Activated T-helper 9 cell treated with anti-CD3 and anti-CD28 coated beads, Interleukin-2, amount 50 U/mL, for 16 hours (primary cell): ENCODE data around the gene UCK2.

Source experiments
- DNase-seq: peaks from one replicate; pipeline ENCODE4 v3.0.0-alpha.2; 2020; ENCODE audit warnings: low read depth

The UCK2 gene

DNA sequence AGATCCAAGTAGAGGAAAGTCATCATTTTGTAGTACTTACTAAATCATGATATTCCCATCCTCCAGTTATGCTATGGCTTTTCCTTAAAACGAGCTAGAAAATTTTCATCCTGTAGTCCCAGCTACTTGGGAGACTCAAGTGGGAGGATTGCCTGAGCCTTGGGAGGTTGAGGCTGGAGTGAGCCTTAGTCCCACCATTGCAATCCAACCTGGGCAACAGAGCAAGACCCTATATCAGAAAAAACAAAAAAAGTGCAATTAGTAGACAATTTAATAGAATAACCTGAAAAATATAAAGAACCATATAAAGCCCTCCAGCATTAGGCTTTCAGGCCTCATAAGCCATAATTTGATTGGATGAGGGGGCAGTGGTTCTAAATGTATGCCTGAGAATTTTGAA is 6.8 kb downstream of the UCK2 start:
- DNase-seq, result no peak

DNA sequence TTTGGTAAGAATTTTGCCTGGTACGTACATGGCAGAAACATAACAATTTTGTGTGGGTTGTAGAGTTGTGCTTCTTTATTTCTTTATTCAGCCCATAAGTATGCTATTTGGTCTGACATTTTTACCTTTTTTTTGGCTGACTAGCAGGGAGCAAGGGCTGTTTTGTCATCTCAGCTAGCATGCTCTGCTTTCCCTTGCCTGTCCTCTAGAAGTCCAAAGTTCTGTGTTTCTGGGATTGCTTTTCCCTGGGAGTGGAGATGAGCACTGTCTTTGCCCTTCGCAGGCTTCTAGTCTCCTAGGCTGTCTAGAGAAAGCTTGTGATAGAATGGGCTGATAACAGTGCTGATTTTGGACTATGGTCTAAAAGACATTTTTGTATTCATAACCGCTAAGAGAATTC is 7.5 kb downstream of the UCK2 start:
- DNase-seq, result no peak

DNA sequence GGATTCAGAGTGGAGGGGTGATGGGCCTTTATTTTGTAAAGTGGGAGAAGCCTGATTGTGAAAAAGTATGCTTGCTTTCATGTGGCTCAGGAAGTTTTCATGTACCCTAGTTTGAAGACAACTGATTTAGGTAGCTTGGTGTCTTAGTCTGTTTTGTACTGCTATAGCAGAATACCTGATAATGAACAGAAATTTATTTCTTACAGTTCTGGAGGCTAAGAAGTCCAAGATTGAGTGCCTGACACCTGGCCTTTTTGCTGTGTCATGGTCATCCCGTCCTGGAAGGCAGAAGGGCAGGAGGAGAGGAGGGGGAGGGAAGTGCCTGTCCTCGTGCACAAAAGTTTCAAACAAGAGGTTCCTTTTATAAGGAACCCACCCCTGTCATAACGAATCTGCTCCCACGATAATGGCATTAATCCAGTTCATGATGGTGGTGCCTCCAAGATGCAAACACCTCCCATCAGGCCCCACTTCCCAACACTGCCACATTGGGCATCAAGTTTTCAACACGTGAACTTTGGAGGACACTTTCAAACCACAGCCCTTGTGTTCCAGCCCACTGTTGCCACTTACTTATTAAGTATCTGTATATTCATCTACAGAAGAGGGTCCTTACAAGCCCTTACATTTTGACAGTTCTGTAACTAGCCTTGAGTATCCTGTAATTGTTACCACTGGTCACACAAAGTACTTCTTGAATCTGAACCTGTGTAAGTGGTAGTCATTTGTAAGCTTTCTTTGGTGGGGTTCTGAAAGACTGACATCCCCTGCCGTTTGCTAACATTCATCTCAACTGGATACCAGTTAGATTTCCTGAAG is 9.5 kb downstream of the UCK2 start:
- no peak for DNase-seq

DNA sequence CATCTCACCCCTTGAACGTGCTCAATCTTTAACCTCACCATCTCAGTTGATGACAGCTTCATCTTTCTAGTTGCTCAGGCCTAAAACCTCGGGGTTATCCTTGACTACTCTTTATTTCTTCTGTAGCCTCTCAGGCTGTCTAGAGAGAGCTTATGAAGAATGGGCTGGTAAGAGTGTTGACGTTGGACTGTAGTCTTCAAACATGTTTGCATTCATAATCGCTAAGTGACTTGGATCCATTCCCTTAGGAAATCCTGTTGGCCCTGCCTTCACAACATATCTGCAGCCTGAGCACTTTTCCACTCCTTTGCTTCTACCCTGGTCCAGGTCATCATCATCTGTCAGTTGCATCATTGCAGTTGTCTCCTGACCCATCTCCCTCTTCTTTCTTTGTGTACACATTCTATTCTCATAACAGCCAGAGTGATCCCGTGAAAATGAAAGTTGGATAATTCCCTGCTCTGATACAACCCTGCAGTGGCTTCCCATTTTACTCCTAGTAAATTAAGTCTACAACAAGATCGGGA is 10.5 kb downstream of the UCK2 start:
- no peak for DNase-seq

DNA sequence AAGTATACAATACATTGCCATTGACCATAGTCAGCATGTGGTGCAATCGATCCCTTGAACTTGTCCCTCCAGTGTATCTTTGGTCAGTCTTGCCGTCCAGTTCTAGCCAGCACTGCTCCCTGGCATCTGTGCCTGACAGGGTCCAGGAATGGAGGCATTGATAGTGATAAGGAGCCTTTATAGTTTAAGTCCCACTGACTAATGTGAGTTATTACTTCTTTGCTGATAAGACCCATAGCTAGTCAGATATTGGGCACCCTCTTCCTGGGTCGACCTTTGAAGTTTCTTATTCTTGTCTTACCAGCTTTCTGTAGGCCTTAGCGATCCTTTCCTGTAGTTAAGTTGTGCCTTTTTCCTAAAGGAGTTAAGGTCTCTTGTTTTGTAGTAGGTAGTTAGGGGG is 13.0 kb downstream of the UCK2 start:
- DNase-seq, result no peak

DNA sequence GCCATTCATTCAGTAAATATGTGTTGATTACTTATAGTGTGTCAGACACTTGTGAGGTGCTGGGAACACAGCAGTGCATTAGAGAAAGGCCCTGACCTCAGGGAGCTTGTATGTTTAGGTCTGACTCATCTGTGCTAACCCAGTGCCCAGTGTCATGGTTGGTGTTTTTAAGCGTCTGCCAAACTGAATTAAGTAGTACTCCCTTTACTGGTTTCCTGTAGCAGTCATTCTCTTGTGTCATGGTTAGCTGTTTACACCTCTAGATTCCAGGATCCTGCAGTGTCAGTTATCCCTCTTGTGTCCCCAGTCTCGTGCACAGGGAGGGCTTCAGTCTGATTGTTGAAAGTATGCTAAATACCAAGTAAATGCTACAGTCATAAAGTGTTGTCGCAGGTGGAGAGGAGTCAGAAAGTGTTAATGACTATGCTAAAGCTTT is 14.2 kb downstream of the UCK2 start:
- no peak for DNase-seq

DNA sequence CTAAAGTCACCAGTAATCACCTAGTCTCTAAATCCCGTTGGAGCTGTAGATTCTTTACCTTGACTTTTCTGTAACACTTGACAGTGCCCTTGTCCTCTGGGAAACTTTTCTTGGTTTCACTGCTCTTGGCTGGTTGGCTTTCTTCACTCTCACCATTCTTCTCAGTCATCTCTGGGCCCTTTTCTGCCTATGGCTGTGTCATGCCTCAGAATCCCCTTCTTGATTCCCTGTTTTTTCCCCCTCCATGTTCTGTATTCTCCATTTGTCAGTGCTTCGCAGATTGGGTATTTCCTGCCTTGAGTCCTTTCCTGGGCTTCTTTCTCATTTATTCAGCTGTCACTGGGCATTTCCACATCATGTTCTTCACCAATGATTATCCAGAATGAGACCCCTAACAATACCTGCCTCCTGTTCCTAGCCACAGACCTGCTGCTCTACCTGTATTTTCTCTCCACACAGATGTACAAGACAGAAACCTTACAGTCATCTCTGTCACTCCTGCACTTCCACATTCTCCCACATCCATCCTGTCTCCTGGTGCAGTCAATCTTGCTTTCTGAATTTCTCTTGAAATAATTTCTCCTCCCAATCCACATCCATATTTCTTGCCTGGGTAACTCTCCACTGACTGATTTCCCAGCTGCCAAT is 14.7 kb downstream of the UCK2 start:
- DNase-seq, result no peak

DNA sequence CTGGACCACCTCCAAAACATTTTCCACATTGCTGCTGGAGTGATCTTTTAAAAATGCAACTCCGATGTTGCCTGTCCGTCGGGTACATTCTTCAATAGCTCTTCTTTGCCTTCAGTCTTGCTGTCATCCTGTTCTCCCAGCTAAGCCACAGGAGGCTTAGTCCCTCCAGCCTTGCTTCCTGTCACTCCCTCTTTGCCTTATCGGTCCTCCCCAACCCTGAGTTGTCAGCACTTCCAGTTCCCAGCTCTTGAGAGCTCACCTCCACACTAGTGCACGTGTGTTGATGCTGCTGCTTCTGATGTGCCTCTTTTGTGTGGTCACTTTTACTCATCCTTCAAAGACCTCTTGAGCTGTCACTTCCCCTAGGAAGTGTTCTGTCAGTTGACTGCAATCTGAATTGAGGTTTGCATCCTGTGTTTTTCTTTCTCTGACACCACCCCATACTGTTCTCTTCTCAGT is 15.3 kb downstream of the UCK2 start:
- no peak for DNase-seq

DNA sequence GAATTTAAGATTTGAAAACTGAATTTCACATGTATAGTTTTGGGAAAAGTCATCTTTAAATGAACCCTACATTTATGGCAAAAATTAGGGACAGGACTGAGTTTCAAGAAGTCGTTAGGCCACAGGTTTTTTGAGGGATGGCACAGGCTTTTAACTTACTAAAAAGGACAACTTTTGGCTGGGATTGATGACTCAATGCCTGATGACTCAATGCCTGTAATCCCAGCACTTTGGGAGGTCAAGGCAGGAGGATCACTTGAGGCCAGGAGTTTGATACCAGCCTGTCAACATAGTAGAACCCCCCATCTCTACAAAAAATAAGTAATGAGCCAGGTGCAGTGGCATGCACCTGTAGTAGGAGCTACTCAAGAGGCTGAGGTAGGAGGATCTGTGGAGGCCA is 15.9 kb downstream of the UCK2 start:
- DNase-seq, result no peak

DNA sequence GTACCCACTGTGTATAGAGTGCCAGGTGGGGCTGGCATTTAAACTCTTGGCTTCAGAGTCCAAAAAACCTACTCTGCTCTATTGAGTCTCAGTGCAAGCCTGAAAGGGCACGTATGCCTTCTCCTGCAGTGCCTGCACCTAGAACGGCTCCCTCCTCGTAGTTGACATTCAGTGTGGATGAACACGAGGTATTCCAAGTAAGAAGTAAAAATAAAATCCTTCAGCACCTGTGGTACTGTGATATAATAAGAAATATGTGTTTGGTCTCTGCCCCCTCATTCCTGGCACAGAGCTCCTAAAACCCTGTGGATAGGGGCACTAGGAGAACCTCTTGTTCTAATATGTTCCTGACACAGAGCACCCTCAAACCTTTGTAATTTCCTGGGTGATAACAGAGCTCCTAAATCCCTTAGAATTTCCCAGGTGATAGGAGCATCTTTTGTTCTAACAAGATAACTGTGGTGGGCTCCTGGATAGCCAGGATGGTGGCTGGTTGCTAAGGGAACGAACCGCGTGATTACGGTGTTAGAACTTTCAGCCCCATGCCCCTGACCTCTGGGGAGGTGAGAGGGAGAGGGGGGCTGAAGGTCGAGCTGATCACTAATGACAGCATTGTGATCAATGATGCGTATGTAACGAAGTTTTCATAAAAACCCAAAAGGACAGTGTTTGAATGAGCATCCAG is 16.8 kb downstream of the UCK2 start:
- no peak for DNase-seq

DNA sequence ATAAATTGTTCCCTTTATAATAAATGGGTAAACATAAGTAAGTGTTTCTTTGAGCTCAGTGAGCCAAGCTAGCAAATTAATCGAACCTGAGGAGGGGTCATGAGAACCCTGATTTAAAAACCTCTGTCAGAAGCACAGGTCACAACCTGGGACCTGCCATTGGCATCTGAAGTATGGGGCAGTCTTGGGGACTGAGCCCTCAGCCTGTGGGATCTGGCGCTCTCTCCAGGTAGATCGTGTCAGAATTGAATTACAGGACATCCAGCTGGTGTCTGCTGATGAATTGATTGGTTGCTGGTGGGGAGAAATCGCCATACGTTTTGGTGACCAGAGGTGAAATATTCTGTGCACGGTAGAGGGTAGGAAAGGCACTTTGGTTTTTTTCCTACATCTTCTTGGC is 17.5 kb downstream of the UCK2 start:
- DNase-seq, result no peak

DNA sequence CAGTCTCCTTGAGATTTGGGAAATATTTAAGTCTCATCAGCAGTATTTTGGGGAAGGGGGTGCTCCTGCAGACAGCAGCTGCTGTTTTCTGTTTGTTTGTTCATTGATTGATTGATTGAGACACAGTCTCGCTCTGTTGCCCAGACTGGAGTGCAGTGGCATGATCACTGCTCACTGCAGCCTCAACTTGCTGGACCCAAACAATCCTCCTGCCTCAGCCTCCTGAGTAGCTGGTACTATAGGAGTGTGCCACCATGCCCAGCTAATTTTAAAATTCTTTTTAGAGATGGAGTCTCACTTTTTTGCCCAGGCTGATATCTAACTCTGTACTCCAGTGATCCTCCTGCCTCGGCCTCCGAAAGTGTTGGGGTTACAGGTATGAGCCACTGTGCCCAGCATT is 18.2 kb downstream of the UCK2 start:
- no peak for DNase-seq

DNA sequence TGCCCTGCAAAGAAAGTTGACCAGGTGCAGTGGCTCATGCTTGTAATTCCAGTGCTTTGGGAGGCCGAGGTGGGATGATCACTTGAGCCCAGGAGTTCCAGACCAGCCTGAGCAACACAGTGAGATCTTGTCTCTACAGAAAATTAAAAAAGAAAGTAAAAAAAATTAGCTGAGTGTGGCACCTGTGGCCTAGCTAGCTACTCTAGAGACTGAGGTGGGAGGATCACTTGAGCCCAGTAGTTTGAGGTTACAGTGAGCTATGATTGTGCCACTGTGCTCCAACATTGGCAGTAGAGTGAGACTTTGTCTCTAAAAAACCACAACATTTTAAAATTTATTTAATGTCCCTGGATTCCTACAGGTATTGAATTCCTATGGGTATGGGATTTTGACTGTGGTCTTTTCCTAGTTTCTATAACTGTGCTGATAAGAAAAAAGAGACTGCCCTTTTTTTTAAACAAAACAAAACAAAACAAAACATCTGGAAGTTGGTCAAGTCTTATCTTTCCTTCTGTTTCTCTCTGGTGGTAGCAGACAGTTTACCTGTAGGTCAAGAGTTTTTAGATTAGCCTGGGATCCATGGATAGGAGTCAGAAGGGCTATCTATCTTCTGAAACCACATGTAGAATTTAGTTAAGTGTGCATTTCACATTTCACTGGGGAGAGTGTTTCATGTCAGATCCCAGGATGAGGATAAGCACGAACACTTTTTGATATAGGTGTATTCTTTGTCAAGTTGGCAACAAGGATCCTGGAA is 18.8 kb downstream of the UCK2 start:
- DNase-seq, result no peak

DNA sequence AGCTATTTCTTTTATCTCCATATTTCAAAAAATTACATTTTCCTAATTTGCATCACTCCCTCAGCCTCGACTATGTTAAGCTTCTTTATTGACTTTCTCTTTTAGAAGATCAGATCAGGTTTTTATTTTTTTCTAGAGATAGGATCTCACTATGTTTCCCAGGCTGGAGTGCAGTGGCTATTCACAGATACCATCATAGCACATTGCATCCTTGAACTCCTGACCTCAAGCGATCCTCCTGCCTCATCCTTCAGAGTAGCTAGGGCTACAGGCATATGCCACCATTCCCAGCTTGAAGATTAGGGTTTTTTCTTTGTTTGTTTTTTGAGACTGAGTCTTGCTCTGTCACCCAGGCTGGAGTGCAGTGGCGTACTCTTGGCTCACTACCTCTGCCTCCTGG is 20.1 kb downstream of the UCK2 start:
- no peak for DNase-seq

DNA sequence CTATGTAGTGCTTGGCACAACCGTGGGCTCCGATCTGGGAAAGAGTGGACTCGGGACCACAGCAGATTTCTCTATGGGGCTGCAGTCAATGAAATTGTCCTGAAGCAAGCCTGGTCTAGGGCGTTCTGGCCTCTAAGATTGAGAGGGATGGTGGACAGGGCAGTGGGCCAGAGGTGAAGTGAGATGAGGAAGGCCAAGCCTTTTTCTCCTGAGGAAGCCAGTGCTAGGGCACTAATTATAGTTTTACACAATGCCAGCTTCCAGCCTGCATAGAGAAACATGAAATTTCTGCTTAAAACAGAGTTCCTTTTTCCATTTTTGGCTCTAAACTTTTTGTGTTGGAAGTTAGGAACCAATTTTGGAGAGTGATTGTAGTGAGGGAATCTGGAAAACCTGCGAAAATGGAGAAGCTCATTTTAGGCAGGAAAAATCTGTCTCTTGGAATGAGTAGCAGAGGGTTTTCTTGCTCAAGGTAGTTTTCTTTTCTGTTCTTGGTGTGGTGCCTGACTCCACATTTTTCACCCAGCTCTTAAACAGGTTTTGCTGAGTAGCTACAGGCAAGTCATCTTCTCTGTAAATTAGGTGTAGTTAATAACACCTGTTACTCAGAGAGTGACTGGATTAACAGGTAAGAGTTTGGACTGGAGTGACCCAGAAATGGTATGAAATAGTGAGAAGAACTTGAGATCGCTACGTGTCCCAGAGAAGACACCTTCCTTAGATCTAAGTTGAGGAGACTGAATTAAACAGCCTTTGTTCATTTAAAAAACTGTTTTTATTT is 22.1 kb downstream of the UCK2 start:
- DNase-seq, result no peak

DNA sequence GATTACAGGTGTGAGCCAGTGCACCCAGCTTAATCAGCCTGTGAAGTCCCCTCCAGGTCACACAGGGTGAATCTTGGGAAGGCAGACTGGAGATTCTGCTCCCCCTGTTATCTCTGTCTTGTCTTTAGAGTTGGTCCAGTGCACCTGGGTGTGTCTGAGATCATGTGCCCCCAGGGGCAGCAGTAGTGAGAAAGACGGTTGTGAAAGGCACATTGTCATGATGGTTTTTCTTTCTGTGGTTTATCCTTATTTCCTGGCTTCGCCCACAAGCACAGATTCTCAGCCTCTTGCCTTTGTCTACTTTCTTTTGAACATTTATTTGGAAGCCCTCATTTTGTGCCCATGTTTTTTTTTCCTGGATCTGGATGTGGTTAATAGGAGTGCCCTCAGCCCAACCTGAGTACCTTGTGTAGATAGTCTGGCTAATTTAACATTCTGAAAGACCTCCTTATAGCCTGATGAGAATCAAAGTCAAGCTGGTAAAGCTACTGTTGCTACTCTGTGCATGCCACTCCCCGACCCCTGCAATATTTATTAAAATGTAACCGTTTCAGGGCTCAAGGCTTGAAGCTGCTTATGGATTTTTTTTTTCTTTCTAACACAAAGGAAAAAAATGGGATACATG is 23.7 kb downstream of the UCK2 start:
- DNase-seq, result no peak

DNA sequence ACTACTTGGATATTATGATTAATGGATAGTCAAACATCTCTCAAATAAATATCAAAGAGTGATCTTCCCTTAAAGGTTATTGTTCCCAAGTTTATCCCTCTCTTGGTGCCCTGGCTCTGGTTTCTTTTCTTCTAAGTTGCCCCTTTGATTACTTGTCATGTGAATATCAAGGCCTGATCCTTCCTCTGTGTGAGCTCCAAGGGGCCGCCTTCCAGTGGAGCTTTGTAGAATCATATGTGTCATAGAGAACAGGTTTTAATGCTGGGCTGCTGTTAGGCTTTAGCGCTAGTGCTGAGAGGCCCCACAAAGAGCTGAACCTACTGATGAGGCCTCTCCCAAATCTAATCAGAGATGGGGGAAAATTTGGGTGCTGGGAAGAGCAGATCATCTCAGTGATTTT is 25.5 kb downstream of the UCK2 start:
- no peak for DNase-seq

DNA sequence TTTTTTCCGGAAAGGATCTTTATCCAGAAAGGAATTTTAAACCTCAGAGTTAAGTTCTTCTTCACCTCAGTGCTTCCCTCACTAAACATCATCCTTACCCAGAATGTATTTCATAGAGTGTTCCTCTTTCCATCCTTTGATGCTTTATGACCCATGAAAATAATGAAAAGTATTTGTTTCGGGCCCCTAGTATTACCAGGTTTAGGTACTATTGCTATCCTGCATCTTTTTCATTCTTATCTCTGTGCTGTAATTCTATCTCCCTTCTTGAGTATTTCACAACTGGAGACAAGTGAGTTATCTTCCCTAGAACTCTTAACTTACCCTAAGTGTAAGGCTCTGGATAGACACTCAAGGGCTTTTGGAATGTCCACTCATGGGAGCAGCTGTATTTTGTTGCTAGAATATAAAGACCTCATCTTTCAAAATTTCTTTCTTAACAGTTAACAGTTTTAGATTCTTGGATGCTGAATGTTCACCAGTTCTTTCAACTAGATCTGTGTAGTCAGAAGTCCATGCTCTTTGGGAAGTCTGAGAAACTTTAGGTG is 26.2 kb downstream of the UCK2 start:
- no peak for DNase-seq

DNA sequence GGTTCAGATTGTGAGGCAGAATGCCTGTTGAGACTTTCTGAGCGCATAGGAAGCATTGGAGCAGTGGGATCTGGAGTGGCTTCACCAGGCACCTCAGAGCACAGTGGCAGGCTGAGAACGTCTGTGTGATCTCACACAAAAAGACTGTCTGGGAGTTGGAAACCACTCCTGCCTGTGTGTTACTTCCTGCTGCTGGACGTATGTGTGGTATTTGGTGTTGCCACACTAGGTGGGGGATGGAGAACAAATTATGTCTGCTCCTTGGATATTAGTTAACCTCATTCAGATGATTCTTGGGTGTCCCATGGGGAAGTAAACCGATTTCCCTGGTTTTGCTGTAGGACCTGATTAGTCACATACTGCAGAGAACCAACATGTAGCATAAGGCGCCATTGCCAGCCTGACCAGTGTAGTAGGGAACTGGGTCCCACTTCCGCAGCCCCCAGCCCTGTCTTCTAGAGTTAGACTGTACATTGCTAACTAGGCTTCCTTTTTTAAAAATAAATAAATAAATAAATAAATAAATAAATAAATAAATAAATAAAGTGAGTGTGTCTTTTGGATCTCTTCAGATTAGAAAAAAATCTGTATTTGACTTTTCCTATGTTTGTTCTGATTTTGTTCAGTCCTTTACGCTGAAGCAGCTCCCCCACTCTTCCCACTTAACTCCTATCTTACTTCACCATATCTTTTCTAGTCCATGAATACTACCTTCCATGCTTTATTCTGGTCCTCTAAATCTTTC is 26.9 kb downstream of the UCK2 start:
- no peak for DNase-seq
